GM19193 (cell line): Measurements from ENCODE around the gene TMC3.

Experiments used
- POLR2A ChIP-seq: IDR thresholded peaks from 4 replicates; pipeline ENCODE4 v1.6.1; 2011; ENCODE audit not compliant: insufficient read depth, insufficient read length; ENCODE audit errors: extremely low read depth

Gene TMC3

DNA sequence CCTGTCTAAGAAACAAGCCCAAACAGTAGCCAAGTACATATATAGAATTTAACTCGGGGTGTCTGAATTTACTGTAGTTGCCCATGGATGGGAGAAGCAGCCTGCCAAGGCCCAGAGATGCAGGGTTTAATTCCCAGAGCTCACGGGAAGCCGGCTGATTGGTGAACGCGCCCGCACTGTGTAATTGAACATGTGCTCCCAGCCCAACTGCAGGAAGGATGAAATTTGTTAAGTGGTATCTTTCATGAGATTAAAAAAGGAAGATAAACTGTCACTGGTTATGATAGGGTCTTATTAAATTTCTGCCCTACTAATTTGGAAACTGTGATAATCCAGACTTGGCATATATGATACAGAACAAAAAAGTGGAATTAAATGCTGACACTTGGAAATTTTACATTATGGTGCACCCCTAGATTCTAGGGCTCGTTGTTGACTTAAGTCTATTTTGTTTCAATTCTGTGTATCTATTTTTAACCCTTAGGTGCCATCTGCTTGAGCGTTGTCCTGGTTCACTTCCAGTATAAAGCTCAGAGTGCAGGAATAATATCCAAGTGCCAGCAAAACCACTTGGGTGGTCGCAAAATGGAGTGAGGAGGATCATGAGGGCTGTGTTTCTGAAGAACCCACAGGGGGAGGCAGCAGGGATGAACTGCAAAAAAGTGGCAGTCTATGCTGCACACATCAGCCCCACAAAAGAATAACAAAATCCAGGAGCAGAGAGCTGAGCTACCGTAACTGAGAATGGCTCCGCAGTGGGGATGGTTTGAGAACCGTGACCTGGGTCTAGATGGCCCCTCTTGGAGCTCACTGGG lies 13.8 kb upstream of the TMC3 start:
- no peak for TF ChIP-seq POLR2A

- no peak for TF ChIP-seq POLR2A
Measured at GRCh38 chr15:81386947-81387346, 12.9 kb upstream of the TMC3 start.

DNA sequence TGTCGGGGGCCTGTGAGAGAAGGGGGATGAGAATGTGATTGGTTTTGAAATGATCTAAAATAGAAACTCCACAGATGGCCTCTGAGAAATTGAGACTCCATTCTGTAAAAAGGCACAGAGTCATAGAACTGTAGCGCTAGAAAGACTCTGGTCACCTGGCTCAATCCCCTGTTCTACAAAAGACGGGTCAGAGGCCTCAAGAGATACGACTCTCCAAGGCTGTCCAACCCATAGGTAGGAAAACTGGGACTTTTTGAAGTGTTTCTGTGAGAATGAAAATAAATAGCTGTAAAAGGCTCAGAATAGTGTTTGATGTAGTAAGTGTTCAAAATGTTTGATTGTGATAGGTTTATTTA lies 11.7 kb upstream of the TMC3 start:
- TF ChIP-seq POLR2A: no peak

DNA sequence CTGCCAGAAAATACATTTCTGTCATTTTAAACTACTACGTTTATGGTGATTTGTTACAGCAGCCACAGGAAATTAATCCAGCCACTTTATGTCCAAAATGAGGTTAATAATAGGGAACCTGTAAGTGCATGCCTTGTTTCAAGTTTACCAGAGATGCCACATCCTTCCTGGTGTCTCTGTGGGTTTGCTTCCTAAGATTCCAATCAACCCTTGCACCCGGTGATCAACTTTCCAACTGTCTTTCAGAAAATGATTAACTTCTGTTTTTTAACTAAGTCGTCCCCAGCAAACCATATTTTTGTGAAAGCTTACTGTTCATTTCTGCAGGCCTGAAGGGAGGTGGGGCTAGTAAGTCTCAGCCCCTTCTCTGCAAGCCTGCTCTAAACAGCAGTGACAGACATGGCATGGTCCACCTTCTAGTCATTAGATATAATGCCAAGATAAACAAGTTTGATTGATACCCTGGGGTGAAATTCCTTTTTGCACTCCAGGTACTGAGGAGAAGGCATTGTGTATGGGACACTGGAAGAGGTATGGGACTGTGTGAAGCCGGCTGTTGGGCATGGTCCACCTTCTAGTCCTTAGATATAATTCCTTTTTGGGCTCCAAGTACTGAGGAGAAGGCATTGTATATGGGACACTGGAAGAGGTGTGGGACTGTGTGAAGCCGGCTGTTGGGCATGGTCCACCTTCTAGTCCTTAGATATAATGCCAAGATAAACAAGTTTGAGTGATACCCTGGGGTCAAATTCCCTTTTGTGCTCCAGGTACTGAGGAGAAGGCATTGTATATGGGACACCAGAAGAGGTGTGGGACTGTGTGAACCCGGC lies 11.1 kb upstream of the TMC3 start:
- no peak for TF ChIP-seq POLR2A

- no peak for TF ChIP-seq POLR2A
Measured at GRCh38 chr15:81381720-81382119, 7.7 kb upstream of the TMC3 start.

- no peak for TF ChIP-seq POLR2A
Measured at GRCh38 chr15:81380668-81381067, 6.7 kb upstream of the TMC3 start.

GRCh38 chr15:81380203-81380602 lies 6.2 kb upstream of the TMC3 start:
- no peak for TF ChIP-seq POLR2A

DNA sequence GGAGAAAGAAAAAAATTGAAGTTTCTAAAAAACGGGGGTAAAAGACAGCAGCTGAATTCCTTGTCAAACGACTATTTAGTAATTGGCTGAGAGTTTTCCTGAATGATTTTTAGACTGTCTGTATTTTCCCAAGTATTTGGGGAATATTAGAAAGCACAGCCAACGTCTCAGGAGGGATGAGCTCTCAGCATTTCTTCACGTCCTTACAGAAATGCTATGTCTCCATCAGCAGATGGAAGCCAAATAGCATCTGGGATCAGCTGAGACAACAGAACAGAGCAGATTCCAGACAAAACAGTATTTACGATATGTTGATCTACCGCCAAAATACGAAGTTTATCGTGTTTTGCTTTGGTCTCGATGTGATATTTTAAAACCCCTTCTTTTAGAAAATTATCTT lies 5.3 kb upstream of the TMC3 start:
- TF ChIP-seq POLR2A: no peak

GRCh38 chr15:81378443-81378842 lies 4.4 kb upstream of the TMC3 start:
- TF ChIP-seq POLR2A: no peak

GRCh38 chr15:81377871-81378270 lies 3.9 kb upstream of the TMC3 start:
- no peak for TF ChIP-seq POLR2A

GRCh38 chr15:81376231-81376630 lies 2.2 kb upstream of the TMC3 start:
- no peak for TF ChIP-seq POLR2A

- no peak for TF ChIP-seq POLR2A
Measured at GRCh38 chr15:81375461-81375860, 1.4 kb upstream of the TMC3 start.

DNA sequence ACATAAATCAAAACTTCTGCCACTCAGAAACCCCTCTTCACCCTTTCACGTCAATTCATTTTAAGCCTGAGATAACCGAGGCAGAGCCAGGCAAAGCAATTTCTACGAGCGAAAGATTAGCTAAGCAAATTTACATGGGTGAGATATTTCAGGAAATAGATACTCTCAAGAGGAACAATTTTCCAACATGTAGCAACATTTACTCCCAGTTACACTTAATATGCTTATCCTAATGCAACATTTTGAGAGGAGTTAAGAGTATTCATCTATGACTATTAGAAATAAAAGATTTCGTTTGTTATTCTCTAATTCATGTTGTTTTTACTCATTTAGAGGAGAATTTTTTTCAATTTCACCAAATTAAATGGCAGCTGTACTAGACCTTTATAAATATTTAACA lies 837 bp downstream of the TMC3 start:
- no peak for TF ChIP-seq POLR2A

DNA sequence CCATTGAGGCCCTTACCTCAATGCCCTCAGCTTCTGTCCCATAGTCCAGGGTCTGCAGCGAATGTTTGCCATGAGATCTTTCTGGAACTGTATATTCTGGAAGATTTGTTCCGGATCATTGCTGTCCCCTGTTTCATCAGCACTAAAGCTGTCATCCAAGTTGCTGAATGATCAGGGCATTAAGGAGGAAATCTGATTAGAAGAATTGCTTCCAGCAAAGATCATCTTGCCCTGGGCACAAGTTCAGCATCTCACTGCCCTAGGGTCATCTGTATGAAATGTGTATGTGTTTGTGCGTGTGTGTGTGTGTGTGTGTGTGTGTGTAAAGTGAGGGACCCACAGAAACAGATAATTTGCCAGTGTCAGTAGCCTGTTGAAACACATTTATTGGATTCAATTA lies 1.4 kb downstream of the TMC3 start:
- TF ChIP-seq POLR2A: no peak

- no peak for TF ChIP-seq POLR2A
Measured at GRCh38 chr15:81363718-81364500, 10.1 kb downstream of the TMC3 start.

DNA sequence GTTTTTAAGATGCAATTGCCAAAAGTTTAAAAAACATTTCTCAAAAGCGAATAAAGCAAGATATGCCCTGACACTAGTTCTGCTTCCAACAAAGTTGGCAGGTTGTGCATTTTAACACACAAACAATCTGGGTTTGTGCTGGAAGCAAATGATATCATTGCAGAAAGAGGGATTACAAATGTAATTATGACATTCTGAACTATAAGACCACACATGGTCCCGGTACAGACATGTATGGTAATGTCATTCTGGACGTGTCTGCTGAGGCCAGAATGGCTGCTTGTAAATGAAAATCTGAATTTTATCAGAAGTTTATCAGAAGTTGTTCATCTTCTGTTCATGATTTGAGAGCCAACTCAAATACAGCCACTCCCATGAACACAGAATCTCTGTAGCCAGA lies 10.7 kb downstream of the TMC3 start:
- TF ChIP-seq POLR2A: no peak

GRCh38 chr15:81362790-81363189 lies 11.2 kb downstream of the TMC3 start:
- TF ChIP-seq POLR2A: no peak
